ENCODE results near the gene PAFAH1B2. TPM values are rescaled to one million over a fixed set of nuclear protein-coding genes. Genes with fewer than 3 reads are reported as not detected.

Gene PAFAH1B2
- total RNA-seq, 1 donor from 2014 or later = 77.2 TPM

- DNase-seq (ENCODE audit: low spot score) = no peak
Measured at GRCh38 chr11:117220999-117221774, 77.1 kb downstream of the PAFAH1B2 start.

GRCh38 chr11:117221775-117222517 is 77.9 kb downstream of the PAFAH1B2 start:
- peak; percentile 78 for DNase-seq (ENCODE audit: low spot score)

GRCh38 chr11:117222991-117223740 is 79.1 kb downstream of the PAFAH1B2 start:
- no peak for DNase-seq (ENCODE audit: low spot score)

GRCh38 chr11:117223741-117224689 is 79.9 kb downstream of the PAFAH1B2 start:
- no peak for DNase-seq (ENCODE audit: low spot score)

GRCh38 chr11:117225553-117226170 is 81.6 kb downstream of the PAFAH1B2 start:
- DNase-seq (ENCODE audit: low spot score) = no peak

Other genes with a start within 250 kb of the PAFAH1B2 start
- 56.5 TPM for gene SIK3, start 45.9 kb upstream of the PAFAH1B2 start, total RNA-seq
- 36.5 TPM for gene SIDT2, start 34.5 kb downstream of the PAFAH1B2 start, total RNA-seq
- 1,521 TPM for gene TAGLN, start 55.1 kb downstream of the PAFAH1B2 start, total RNA-seq
- 99.6 TPM for gene PCSK7, start 87.8 kb downstream of the PAFAH1B2 start, total RNA-seq
- gene RNF214, start 88.4 kb downstream of the PAFAH1B2 start, total RNA-seq = 32.1 TPM
- 9.8 TPM for gene BACE1-AS, start 147.1 kb downstream of the PAFAH1B2 start, total RNA-seq
- gene BACE1, start 172.0 kb downstream of the PAFAH1B2 start, total RNA-seq = 28.2 TPM
- gene CEP164, start 183.6 kb downstream of the PAFAH1B2 start, total RNA-seq = 49.3 TPM

Data from ureter (tissue), 1 donor.